HepG2 (cell line): ENCODE measurements around the gene HDAC4. TPM values are rescaled to one million over a fixed set of nuclear protein-coding genes. Genes with fewer than 3 reads are reported as not detected.

Experiments used
- ATAC-seq: fragments of 200-7000 bp; cut with Tn5 transposase; 3 replicates; pipeline ENCODE4 v1.9.1; 2020; ENCODE audit warnings: mild to moderate bottlenecking, moderate library complexity
- BruUV-seq: library from RNA; stranded (reverse); fragments of 400-500 nt; replicated peaks from 2 replicates; lab custom pipeline; 2021; lab: Mats Ljungman, UMichigan
- CTCF ChIA-PET: fragments of 300-600 bp; formaldehyde crosslinking; extraction: SDS; loops from one replicate; lab custom pipeline; 2021; ENCODE audit warnings: low total read pairs, inconsistent platforms, low intra/inter-chr PET ratio; lab: Yijun Ruan, JAX
- POLR2A ChIA-PET: fragments of 350-600 bp; sonication (Branson Sonifier 250); formaldehyde crosslinking; loops from one replicate; lab custom pipeline; 2020; ENCODE audit warnings: antibody characterized with exemption, inconsistent platforms; lab: Yijun Ruan, JAX
- DNase-seq: peaks from one replicate; pipeline ENCODE4 v3.0.0-alpha.2; 2015; ENCODE audit warnings: low spot score
- FAIRE-seq: peaks from 3 replicates; lab custom pipeline; 2011; peaks lifted over from hg19 to GRCh38; lab: Jason Lieb, UNC
- H2AFZ ChIP-seq: one replicate; pipeline ENCODE4 v1.6.1; 2011; ENCODE audit warnings: low read length, inconsistent platforms
- H3K27ac ChIP-seq: fragments of 300-600 bp; 3 replicates; pipeline ENCODE4 v1.8.0; 2011; ENCODE audit warnings: mixed run types, mild to moderate bottlenecking, mixed read lengths, low read length, inconsistent platforms; ENCODE audit not compliant: insufficient read depth; ENCODE audit errors: extremely low read length
- H3K27me3 ChIP-seq, 2 experiments: fragments of 200-600 bp in 1 of 2; 2 replicates in 1 of 2; 3 replicates in 1 of 2; pipeline versions ENCODE4 v1.6.0 to v1.8.0; 2011; ENCODE audit warnings: low read length in 2 of 2, mild to moderate bottlenecking in 2 of 2, moderate library complexity in 2 of 2, inconsistent platforms in 1 of 2; ENCODE audit not compliant: insufficient read depth in 2 of 2, control insufficient read depth in 1 of 2
- H3K36me3 ChIP-seq, 2 experiments: fragments of 200-600 bp in 1 of 2; replicated peaks in 1 of 2; 2 replicates in 1 of 2; 3 replicates in 1 of 2; pipeline versions ENCODE4 v1.5.1 to v1.8.0; 2011; ENCODE audit warnings: low read length in 2 of 2, inconsistent platforms in 1 of 2; ENCODE audit not compliant: insufficient read depth in 2 of 2, control insufficient read depth in 1 of 2
- H3K4me1 ChIP-seq: 2 replicates; pipeline ENCODE4 v1.5.1; 2012; ENCODE audit warnings: low read length, inconsistent platforms; ENCODE audit not compliant: insufficient read depth
- H3K4me2 ChIP-seq: 2 replicates; pipeline ENCODE4 v1.6.0; 2011; ENCODE audit warnings: low read depth, low read length, inconsistent platforms
- H3K4me3 ChIP-seq, 3 experiments: fragments of 200-600 bp in 1 of 3; sonication (generic), shearing (Covaris generic) in 1 of 3; replicated peaks in 1 of 3; 2 replicates each; pipeline ENCODE4 v1.5.1; 2011 to 2016; ENCODE audit warnings: low read length in 3 of 3, inconsistent platforms in 2 of 3, low read depth in 2 of 3, mild to moderate bottlenecking in 2 of 3, control low read depth in 1 of 3, mixed read lengths in 1 of 3; ENCODE audit not compliant: insufficient read depth in 1 of 3
- H3K79me2 ChIP-seq: one replicate; pipeline ENCODE4 v1.6.1; 2011; ENCODE audit warnings: low read length, inconsistent platforms; ENCODE audit not compliant: insufficient read depth
- H3K9ac ChIP-seq: 2 replicates; pipeline ENCODE4 v1.6.0; 2011; ENCODE audit warnings: mild to moderate bottlenecking, low read depth, low read length, inconsistent platforms; ENCODE audit not compliant: insufficient read depth
- H3K9me3 ChIP-seq: 2 replicates; pipeline ENCODE4 v1.5.1; 2012; ENCODE audit warnings: mild to moderate bottlenecking, low read length
- H4K20me1 ChIP-seq: 2 replicates; pipeline ENCODE4 v1.6.0; 2011; ENCODE audit warnings: inconsistent platforms, mild to moderate bottlenecking, low read length, moderate library complexity; ENCODE audit not compliant: insufficient read depth
- FOXP4 ChIP-seq: sonication (generic); formaldehyde crosslinking; IDR thresholded peaks from 2 replicates; pipeline ENCODE4 v1.4.0; 2020; ENCODE audit warnings: missing genetic modification reagents
- HNRNPK ChIP-seq: fragments of 200-400 bp; formaldehyde crosslinking; IDR thresholded peaks from 2 replicates; pipeline ENCODE4 v1.6.1; 2018; ENCODE audit warnings: low read length, low read depth, moderate library complexity, mild to moderate bottlenecking; ENCODE audit not compliant: poor library complexity, severe bottlenecking
- PHF8 ChIP-seq: sonication (generic); formaldehyde crosslinking; IDR thresholded peaks from 2 replicates; pipeline ENCODE4 v1.5.0; 2020; ENCODE audit warnings: missing genetic modification reagents
- YEATS4 ChIP-seq: sonication (generic); formaldehyde crosslinking; IDR thresholded peaks from 2 replicates; pipeline ENCODE4 v1.4.0; 2020; ENCODE audit warnings: missing genetic modification reagents, borderline replicate concordance
- ZNF614 ChIP-seq: IDR thresholded peaks from 2 replicates; pipeline ENCODE4 v1.6.1; 2018; ENCODE audit warnings: missing biosample characterization, missing genetic modification reagents, inconsistent platforms, borderline replicate concordance
- WGBS: methylation state at CpG from one replicate; pipeline ENCODE4 v1.1.6; 2017; ENCODE audit warnings: low lambda C conversion rate; 5-methylcytosine and 5-hydroxymethylcytosine counted together
- in situ Hi-C: cut with HindIII; loops from 2 replicates; pipeline ENCODE4 v1.10.0; 2017; ENCODE audit warnings: low pct_unique_long_range_greater_than_20kb; ENCODE audit not compliant: extremely low pct_ligation_motif_present
- intact Hi-C: fragments of 100-400 bp; cut with micrococcal nuclease; formaldehyde crosslinking; loops from one replicate; pipeline ENCODE4 v1.10.0; 2022; ENCODE audit not compliant: unreplicated experiment
- polyA plus RNA-seq, 8 experiments: library from polyadenylated mRNA; depleted of rRNA in 3 of 8; stranded (reverse) in 7 of 8; unstranded in 1 of 8; fragments of >200 nt; fragmentation: Illumina TruSeq in 4 of 8; extraction: Trizol in 4 of 8; gene quantifications; 2 replicates each; pipeline versions ENCODE4 v1.2.1 to v1.2.3, GENCODE V29; 2011 to 2016; ENCODE audit warnings: low read depth in 4 of 8, missing spikeins in 1 of 8, mixed read lengths in 1 of 8; ENCODE audit not compliant: insufficient read depth in 1 of 8
- total RNA-seq, 5 experiments: library from RNA; depleted of rRNA; stranded (reverse); fragments of >200 nt; fragmentation: Illumina TruSeq; extraction: Trizol; gene quantifications; 2 replicates each; pipeline ENCODE4 v1.2.3, GENCODE V29; 2016; ENCODE audit warnings: low read depth in 1 of 5
- TF ChIP-seq, protein P1 (sequence below): sonication (generic); formaldehyde crosslinking; conservative IDR thresholded peaks from 2 replicates; pipeline ENCODE4 v1.8.1; 2023; ENCODE audit warnings: missing genetic modification reagents

The HDAC4 gene
- total and polyA plus RNA-seq, 2 of the 13 experiments (the other 11 are each of a cell fraction or from before 2014, with no cell fraction given) = 10.1 to 11.5 TPM

DNA sequence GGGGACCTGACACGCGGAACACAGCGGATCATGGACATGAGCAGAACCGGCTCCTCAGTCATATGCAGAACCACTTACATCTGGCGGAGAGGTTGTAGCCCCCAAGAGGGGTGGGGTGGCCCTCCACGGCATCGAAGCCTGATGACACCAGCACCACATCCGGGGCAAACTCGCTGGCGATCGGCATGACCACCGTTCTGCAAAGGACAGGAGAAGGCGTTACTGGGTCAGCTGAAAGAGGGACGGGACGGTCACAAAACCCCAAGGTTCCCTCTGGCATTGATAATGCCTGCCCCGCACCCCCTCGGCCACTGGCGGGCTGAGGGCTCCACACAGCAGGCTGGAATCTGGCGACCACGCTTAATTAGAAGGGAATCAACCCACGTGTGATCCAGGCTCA lies 332.4 kb downstream of the HDAC4 start:
- no peaks in the 10 kb centered on the region for H3K9me3 ChIP-seq
- H3K27ac ChIP-seq = no peak overlapping the region
- ATAC-seq = no peak
- ChIA-PET POLR2A (no interaction called here), CTCF (no interaction called here)
- no peak for FAIRE-seq
- BruUV-seq = no TSS peak
- no peak for DNase-seq
- H3K79me2 ChIP-seq = no peaks in the 10 kb centered on the region
- no peak overlapping the region for H3K4me2 ChIP-seq
- intact Hi-C loops = no loop called here
- TF ChIP-seq ZNF614 (no peak), FOXP4 (CRISPR knock-in tag) (no peak)
- H3K4me1 ChIP-seq = no peaks in the 10 kb centered on the region
- in situ Hi-C loops = no loop called here
- 97% methylated on average over 21 of the region's 21 CpGs for WGBS
- H3K27me3 ChIP-seq = no peaks in the 10 kb centered on the region
- no peak overlapping the region for H3K9ac ChIP-seq
- no peak overlapping the region for H3K4me3 ChIP-seq
- no peaks in the 10 kb centered on the region; the same call in 1 of the 2 replicates for H4K20me1 ChIP-seq
- no peak overlapping the region for H2AFZ ChIP-seq
- H3K36me3 ChIP-seq = peaks cover 4 to 34% of the 10 kb centered on the region in 2 experiments

DNA sequence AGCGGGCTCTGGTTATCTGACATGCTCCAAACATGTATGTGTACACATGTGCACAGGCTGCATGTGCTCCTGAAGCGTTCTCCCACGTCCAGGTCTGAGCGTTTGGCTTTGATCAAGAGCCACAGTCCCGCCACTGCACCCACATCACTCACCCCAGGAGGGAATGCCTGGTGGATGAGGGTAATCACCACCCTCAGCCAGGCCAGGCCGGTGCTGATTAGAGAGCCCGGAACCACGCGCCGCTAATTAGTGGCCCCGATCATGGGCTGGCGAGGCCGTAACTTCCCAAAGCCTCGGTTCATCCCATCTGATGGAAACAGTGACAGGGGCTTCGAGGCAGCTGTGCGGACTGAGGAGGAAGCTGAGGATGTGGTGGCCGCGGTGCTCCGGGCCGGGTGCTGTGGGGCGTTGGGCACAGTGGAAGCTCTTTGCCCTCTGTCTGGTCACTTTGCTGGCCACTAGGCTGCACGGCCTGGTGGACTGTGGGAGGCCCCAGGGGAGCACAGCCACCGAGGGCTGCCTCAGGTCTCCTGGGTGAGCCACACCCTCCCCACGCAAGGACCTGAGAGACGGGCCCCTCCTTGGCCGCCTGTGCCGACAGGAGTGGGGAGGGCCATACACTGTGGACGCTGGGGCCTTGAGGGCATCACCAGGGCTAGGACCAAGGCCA lies 333.5 kb downstream of the HDAC4 start:
- WGBS = 96% methylated on average over 19 of the region's 28 CpGs
- no peak for TF ChIP-seq YEATS4 (CRISPR knock-in tag)
- no peak for TF ChIP-seq PHF8 (CRISPR knock-in tag)
- TF ChIP-seq HNRNPK = no peak
- TF ChIP-seq, protein P1, sequence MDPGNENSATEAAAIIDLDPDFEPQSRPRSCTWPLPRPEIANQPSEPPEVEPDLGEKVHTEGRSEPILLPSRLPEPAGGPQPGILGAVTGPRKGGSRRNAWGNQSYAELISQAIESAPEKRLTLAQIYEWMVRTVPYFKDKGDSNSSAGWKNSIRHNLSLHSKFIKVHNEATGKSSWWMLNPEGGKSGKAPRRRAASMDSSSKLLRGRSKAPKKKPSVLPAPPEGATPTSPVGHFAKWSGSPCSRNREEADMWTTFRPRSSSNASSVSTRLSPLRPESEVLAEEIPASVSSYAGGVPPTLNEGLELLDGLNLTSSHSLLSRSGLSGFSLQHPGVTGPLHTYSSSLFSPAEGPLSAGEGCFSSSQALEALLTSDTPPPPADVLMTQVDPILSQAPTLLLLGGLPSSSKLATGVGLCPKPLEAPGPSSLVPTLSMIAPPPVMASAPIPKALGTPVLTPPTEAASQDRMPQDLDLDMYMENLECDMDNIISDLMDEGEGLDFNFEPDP (CRISPR knock-in tag) = no peak

More for the DNA sequence above, 333.5 kb downstream of the HDAC4 start:
- H3K9me3 ChIP-seq = no peaks in the 10 kb centered on the region
- no peak overlapping the region for H3K9ac ChIP-seq
- no TSS peak for BruUV-seq
- no peaks in the 10 kb centered on the region for H3K79me2 ChIP-seq
- no peak overlapping the region for H3K4me3 ChIP-seq
- in situ Hi-C loops (no loop called here), intact Hi-C loops (no loop called here)
- no peak overlapping the region for H2AFZ ChIP-seq
- POLR2A ChIA-PET = no interaction called here
- peaks cover 4 to 32% of the 10 kb centered on the region in 2 experiments for H3K36me3 ChIP-seq
- H3K27me3 ChIP-seq = no peaks in the 10 kb centered on the region
- CTCF ChIA-PET = no interaction called here
- FAIRE-seq = no peak
- no peak for DNase-seq
- H3K4me2 ChIP-seq = no peak overlapping the region
- H3K4me1 ChIP-seq = no peaks in the 10 kb centered on the region
- H3K27ac ChIP-seq = no peak overlapping the region
- no peaks in the 10 kb centered on the region; the same call in 1 of the 2 replicates for H4K20me1 ChIP-seq
- ATAC-seq = no peak
